A673 (cell line): ENCODE measurements around the gene ACTL9. TPM values are rescaled to one million over a fixed set of nuclear protein-coding genes. Genes with fewer than 3 reads are reported as not detected.

Experiments used
- BruUV-seq: library from RNA; stranded (reverse); fragments of 400-500 nt; replicated peaks from 2 replicates; lab custom pipeline; 2021; lab: Mats Ljungman, UMichigan
- CTCF ChIA-PET: fragments of 300-600 bp; sonication (Branson Sonifier 250); formaldehyde crosslinking; loops from one replicate; lab custom pipeline; 2022; ENCODE audit warnings: antibody characterized with exemption; lab: Charles Lee
- POLR2A ChIA-PET: fragments of 300-600 bp; sonication (Branson Sonifier 250); formaldehyde crosslinking; loops from one replicate; lab custom pipeline; 2022; ENCODE audit warnings: antibody characterized with exemption; ENCODE audit not compliant: low non-redundant PET; lab: Charles Lee
- DNase-seq: peaks from one replicate; pipeline ENCODE4 v3.0.0-alpha.2; 2015; ENCODE audit warnings: low spot score
- H3K27ac ChIP-seq: fragments of 200-600 bp; sonication (generic); 2 replicates; pipeline ENCODE4 v1.5.1; 2016; ENCODE audit warnings: mixed run types, low read depth, mild to moderate bottlenecking, mixed read lengths, antibody characterized with exemption, low read length; ENCODE audit not compliant: poor library complexity, severe bottlenecking
- H3K27me3 ChIP-seq: fragments of 200-600 bp; sonication (generic); replicated peaks from 2 replicates; pipeline ENCODE4 v1.6.1; 2017; ENCODE audit warnings: mixed run types, low read depth, mild to moderate bottlenecking, mixed read lengths, antibody characterized with exemption, low read length; ENCODE audit not compliant: insufficient read depth, poor library complexity
- H3K36me3 ChIP-seq: fragments of 200-600 bp; sonication (generic); 2 replicates; pipeline ENCODE4 v1.6.1; 2016; ENCODE audit warnings: mixed run types, mild to moderate bottlenecking, mixed read lengths, antibody characterized with exemption, low read length; ENCODE audit not compliant: insufficient read depth, poor library complexity, severe bottlenecking
- H3K4me1 ChIP-seq: fragments of 200-600 bp; sonication (generic); 2 replicates; pipeline ENCODE4 v1.6.1; 2017; ENCODE audit warnings: mixed run types, mild to moderate bottlenecking, mixed read lengths, antibody characterized with exemption, low read length; ENCODE audit not compliant: insufficient read depth, poor library complexity, severe bottlenecking
- H3K4me3 ChIP-seq: fragments of 200-600 bp; sonication (generic); 2 replicates; pipeline ENCODE4 v1.5.1; 2016; ENCODE audit warnings: low read depth, mixed run types, mild to moderate bottlenecking, mixed read lengths, low read length; ENCODE audit not compliant: poor library complexity, severe bottlenecking
- H3K9me3 ChIP-seq: fragments of 200-600 bp; sonication (generic); 2 replicates; pipeline ENCODE4 v1.6.1; 2016; ENCODE audit warnings: mixed run types, low read depth, mild to moderate bottlenecking, mixed read lengths, antibody characterized with exemption, low read length; ENCODE audit not compliant: poor library complexity, severe bottlenecking
- EZH2 ChIP-seq: fragments of 200-600 bp; sonication (generic); IDR thresholded peaks from 2 replicates; pipeline ENCODE4 v1.6.1; 2017; ENCODE audit warnings: borderline replicate concordance, low read depth, mild to moderate bottlenecking, mixed read lengths, antibody characterized with exemption, low read length; ENCODE audit not compliant: poor library complexity, severe bottlenecking
- intact Hi-C: fragments of 100-400 bp; cut with micrococcal nuclease; formaldehyde crosslinking; loops from one replicate; pipeline ENCODE4 v1.10.0; 2022; ENCODE audit not compliant: unreplicated experiment
- total RNA-seq: library from RNA; stranded (reverse); gene quantifications from 2 replicates; pipeline ENCODE4 v1.2.3, GENCODE V29; 2021
- TF ChIP-seq, protein P1 (sequence below): fragments of 300-800, 200-600 bp; sonication (generic); conservative IDR thresholded peaks from 2 replicates; pipeline ENCODE4 v1.5.1; 2017; ENCODE audit warnings: low read depth, mild to moderate bottlenecking, antibody characterized with exemption, low read length, moderate library complexity, mixed read lengths

The ACTL9 gene
- total RNA-seq, 1 experiment from 2014 or later, result not detected

DNA sequence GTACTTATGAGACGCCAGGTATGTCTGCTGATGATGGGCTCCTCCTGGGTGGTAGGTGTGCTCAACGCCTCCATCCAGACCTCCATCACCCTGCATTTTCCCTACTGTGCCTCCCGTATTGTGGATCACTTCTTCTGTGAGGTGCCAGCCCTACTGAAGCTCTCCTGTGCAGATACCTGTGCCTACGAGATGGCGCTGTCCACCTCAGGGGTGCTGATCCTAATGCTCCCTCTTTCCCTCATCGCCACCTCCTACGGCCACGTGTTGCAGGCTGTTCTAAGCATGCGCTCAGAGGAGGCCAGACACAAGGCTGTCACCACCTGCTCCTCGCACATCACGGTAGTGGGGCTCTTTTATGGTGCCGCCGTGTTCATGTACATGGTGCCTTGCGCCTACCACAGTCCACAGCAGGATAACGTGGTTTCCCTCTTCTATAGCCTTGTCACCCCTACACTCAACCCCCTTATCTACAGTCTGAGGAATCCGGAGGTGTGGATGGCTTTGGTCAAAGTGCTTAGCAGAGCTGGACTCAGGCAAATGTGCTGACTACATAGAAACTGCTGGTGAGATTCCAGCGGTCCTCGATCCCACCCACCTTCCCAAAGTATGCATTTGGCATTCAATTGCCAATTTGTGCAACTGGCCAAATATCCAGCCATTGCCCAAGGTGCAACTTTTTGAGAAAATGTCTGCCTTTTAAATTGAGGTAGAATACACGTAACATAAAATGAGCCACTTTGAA lies 33.0 kb upstream of the ACTL9 start:
- peak; percentile 6 for DNase-seq
- Histone ChIP-seq H3K4me1 (no peaks in the 10 kb centered on the region), H3K27me3 (no peaks in the 10 kb centered on the region), H3K27ac (no peak overlapping the region), H3K36me3 (no peaks in the 10 kb centered on the region), H3K9me3 (no peaks in the 10 kb centered on the region), H3K4me3 (no peak overlapping the region)
- no peak for TF ChIP-seq EZH2
- TF ChIP-seq, protein P1, sequence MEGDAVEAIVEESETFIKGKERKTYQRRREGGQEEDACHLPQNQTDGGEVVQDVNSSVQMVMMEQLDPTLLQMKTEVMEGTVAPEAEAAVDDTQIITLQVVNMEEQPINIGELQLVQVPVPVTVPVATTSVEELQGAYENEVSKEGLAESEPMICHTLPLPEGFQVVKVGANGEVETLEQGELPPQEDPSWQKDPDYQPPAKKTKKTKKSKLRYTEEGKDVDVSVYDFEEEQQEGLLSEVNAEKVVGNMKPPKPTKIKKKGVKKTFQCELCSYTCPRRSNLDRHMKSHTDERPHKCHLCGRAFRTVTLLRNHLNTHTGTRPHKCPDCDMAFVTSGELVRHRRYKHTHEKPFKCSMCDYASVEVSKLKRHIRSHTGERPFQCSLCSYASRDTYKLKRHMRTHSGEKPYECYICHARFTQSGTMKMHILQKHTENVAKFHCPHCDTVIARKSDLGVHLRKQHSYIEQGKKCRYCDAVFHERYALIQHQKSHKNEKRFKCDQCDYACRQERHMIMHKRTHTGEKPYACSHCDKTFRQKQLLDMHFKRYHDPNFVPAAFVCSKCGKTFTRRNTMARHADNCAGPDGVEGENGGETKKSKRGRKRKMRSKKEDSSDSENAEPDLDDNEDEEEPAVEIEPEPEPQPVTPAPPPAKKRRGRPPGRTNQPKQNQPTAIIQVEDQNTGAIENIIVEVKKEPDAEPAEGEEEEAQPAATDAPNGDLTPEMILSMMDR, result no peak
- ChIA-PET CTCF (no interaction called here), POLR2A (no interaction called here)
- BruUV-seq, result no TSS peak
- intact Hi-C loops, result no loop called here

DNA sequence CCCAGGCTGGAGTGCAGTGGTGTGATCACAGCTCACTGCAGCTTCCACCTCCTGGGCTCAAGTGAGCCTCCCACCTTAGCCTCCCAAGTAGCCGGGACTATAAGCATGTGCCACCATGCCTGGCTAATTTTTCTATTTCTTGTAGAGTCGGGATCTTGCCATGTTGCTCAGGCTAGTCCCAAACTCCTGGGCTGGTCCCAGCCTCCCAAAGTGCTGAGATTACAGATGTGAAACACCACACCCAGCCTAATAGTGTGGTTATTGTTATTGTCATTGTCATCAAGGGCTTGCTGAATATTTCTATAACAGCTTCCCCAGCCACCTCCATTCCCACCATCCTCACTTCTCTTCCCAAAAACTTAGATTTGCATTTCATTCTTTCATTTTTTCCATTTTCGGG lies 25.7 kb upstream of the ACTL9 start:
- intact Hi-C loops, result no loop called here
- ChIA-PET POLR2A (no interaction called here), CTCF (no interaction called here)
- no peak for TF ChIP-seq EZH2
- TF ChIP-seq, protein P1, result no peak
- H3K27ac ChIP-seq, result no peak overlapping the region
- no peak for DNase-seq
- no TSS peak for BruUV-seq
- H3K4me3 ChIP-seq, result no peak overlapping the region
- no peaks in the 10 kb centered on the region for H3K9me3 ChIP-seq
- H3K36me3 ChIP-seq, result no peaks in the 10 kb centered on the region
- peaks cover 28% of the 10 kb centered on the region for H3K27me3 ChIP-seq
- H3K4me1 ChIP-seq, result no peaks in the 10 kb centered on the region

DNA sequence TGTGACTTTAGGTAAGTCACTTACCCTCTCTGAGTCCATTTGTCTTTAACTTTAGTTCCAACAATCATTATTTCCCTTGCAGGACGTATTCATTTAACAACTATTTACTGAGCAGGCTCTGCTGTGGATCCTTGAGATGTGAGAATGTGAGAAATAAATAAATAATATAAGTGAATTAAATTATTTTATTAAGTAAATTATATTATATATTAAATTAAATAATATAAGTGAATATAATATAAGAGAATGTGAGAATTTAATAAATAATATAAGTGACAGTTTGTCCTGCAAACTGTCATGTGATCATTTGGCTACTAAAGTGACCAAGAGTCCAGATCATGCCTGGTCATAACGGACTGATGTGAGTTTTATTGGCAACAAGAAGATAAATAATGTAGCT lies 23.4 kb upstream of the ACTL9 start:
- ChIA-PET CTCF (no interaction called here), POLR2A (no interaction called here)
- Histone ChIP-seq H3K36me3 (no peaks in the 10 kb centered on the region), H3K9me3 (no peaks in the 10 kb centered on the region), H3K27me3 (peaks cover 28% of the 10 kb centered on the region), H3K4me3 (no peak overlapping the region), H3K4me1 (no peaks in the 10 kb centered on the region), H3K27ac (no peak overlapping the region)
- TF ChIP-seq, protein P1, result no peak
- TF ChIP-seq EZH2, result no peak
- intact Hi-C loops, result no loop called here
- BruUV-seq, result no TSS peak
- no peak for DNase-seq
